ENCODE measurements around the gene FAM20A. TPM values are rescaled to one million over a fixed set of nuclear protein-coding genes. Genes with fewer than 3 reads are reported as not detected.

The FAM20A gene
- total and polyA plus RNA-seq, 8 donors: 11.4 to 81.3 (median 17.0) TPM; not detected in 1

DNA sequence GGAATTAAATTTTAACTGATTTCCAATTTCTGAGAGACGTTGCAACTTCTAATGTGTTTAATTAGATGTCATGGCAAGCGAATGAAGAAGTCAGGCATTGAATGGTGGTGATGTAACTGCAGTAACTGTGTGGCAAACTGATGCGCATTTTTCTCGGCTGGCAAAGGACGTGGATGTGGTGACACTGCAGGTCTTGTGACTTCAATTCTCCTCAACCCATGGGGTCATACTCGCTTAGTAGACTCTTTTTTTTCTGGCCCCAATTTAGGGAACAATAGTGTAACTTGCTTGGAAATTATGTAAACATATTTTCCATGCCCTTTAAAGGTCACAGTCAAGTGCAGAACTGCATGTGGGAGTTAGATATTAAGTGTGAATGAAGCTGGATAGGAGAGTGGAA lies 1.9 kb upstream of the FAM20A start:
- Histone ChIP-seq H3K9me3 (peaks cover 0 to 11% (median 5%) of the 10 kb centered on the region in 4 donors), H3K4me3 (no peak overlapping the region), H3K27ac (peak overlapping the region in 3 of 5 donors; percentile 85 to 92 (median 87)), H3K4me1 (peaks cover 23 to 49% (median 30%) of the 10 kb centered on the region in 4 donors), H3K36me3 (no peaks in the 10 kb centered on the region), H3K27me3 (peaks cover 0 to 28% (median 16%) of the 10 kb centered on the region in 3 donors)
- WGBS, 5 donors: 51 to 74% (median 65%) methylated on average over 6 of the region's 6 CpGs
- TF ChIP-seq POLR2AphosphoS5 (IDR thresholded peaks at IDR 0.05) (peak in 1 of 3 donors; percentile 6), EP300 (IDR thresholded peaks at IDR 0.05) (no peak)
- intact Hi-C loops (cut with DNase I; ENCODE audit: low total_unique reads): no loop called here
- peak in 1 of 2 donors; percentile 26 for DNase-seq

DNA sequence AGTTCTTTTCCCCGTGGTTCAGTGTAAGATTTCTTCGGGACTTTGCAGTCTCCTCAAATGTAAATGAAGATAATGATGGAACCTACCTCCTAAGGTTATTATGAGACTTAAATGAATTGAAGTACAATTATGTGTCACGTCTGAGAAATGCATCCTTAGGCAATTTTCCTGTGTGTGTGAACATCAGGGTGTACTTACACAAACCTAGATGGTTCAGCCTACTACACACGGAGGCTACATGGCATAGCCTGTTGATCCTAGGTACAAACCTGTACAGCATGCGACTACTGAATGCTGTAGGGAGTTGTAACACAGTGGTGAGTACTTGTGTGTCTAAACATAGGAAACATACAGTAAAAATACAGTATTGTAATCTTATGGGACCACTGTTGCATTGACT lies 1.1 kb upstream of the FAM20A start:
- H3K27me3 ChIP-seq: peaks cover 0 to 28% (median 16%) of the 10 kb centered on the region in 3 donors
- WGBS, 5 donors: 54 to 63% (median 58%) methylated on average over 5 of the region's 5 CpGs

GRCh38 chr17:68601565-68602288 lies 560 bp upstream of the FAM20A start:
- Histone ChIP-seq H3K9me3 (no peaks in the 10 kb centered on the region), H3K27ac (peak overlapping the region; percentile 83 to 92 (median 87)), H3K4me3 (peak overlapping the region; percentile 60 to 82 (median 64)), H3K27me3 (peaks cover 0 to 28% (median 16%) of the 10 kb centered on the region in 3 donors), H3K36me3 (no peaks in the 10 kb centered on the region), H3K4me1 (peaks cover 23 to 53% (median 36%) of the 10 kb centered on the region in 4 donors)
- intact Hi-C loops (cut with DNase I; ENCODE audit: low total_unique reads): no loop called here
- WGBS, 5 donors: 17 to 42% (median 32%) methylated on average over 6 of the region's 6 CpGs
- DNase-seq: peak in 1 of 2 donors; percentile 34
- TF ChIP-seq EP300 (IDR thresholded peaks at IDR 0.05) (no peak), POLR2AphosphoS5 (IDR thresholded peaks at IDR 0.05) (no peak), POLR2A (IDR thresholded peaks at IDR 0.05) (no peak)
- TF ChIP-seq, protein P1, sequence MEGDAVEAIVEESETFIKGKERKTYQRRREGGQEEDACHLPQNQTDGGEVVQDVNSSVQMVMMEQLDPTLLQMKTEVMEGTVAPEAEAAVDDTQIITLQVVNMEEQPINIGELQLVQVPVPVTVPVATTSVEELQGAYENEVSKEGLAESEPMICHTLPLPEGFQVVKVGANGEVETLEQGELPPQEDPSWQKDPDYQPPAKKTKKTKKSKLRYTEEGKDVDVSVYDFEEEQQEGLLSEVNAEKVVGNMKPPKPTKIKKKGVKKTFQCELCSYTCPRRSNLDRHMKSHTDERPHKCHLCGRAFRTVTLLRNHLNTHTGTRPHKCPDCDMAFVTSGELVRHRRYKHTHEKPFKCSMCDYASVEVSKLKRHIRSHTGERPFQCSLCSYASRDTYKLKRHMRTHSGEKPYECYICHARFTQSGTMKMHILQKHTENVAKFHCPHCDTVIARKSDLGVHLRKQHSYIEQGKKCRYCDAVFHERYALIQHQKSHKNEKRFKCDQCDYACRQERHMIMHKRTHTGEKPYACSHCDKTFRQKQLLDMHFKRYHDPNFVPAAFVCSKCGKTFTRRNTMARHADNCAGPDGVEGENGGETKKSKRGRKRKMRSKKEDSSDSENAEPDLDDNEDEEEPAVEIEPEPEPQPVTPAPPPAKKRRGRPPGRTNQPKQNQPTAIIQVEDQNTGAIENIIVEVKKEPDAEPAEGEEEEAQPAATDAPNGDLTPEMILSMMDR (IDR thresholded peaks at IDR 0.05): no peak

More for the DNA sequence above, 1.1 kb upstream of the FAM20A start:
- Histone ChIP-seq H3K36me3 (no peaks in the 10 kb centered on the region), H3K4me1 (peaks cover 23 to 53% (median 34%) of the 10 kb centered on the region in 4 donors), H3K4me3 (no peak overlapping the region), H3K27ac (peak overlapping the region; percentile 74 to 92 (median 85)), H3K9me3 (peaks cover 0 to 4% (median under 1%) of the 10 kb centered on the region in 4 donors)
- intact Hi-C loops (cut with DNase I; ENCODE audit: low total_unique reads): no loop called here
- TF ChIP-seq EP300 (IDR thresholded peaks at IDR 0.05): no peak
- TF ChIP-seq POLR2A (IDR thresholded peaks at IDR 0.05): no peak
- TF ChIP-seq, protein P1 (IDR thresholded peaks at IDR 0.05): no peak
- TF ChIP-seq POLR2AphosphoS5 (IDR thresholded peaks at IDR 0.05): no peak
- DNase-seq: no peak

- WGBS, 5 donors: 1 to 20% (median 1%) methylated on average over 1 to 88 of the region's 88 CpGs
- DNase-seq: peak; percentile 72 to 81
- peak overlapping the region; percentile 83 to 92 (median 87) for H3K27ac ChIP-seq
Measured at GRCh38 chr17:68600067-68600930, 868 bp downstream of the FAM20A start.

More at GRCh38 chr17:68600067-68600930, 868 bp downstream of the FAM20A start:
- Histone ChIP-seq H3K4me1 (peaks cover 23 to 61% (median 44%) of the 10 kb centered on the region in 4 donors), H3K27me3 (peaks cover 0 to 28% (median 16%) of the 10 kb centered on the region in 3 donors), H3K4me3 (peak overlapping the region; percentile 60 to 82 (median 64)), H3K9me3 (no peaks in the 10 kb centered on the region), H3K36me3 (no peaks in the 10 kb centered on the region)
- intact Hi-C loops (cut with DNase I; ENCODE audit: low total_unique reads): no loop called here
- TF ChIP-seq, protein P1 (IDR thresholded peaks at IDR 0.05): peak in 5 of 7 experiments; percentile 22 to 68 (median 44)
- TF ChIP-seq POLR2A (IDR thresholded peaks at IDR 0.05): no peak
- TF ChIP-seq EP300 (IDR thresholded peaks at IDR 0.05): no peak
- TF ChIP-seq POLR2AphosphoS5 (IDR thresholded peaks at IDR 0.05): peak in 1 of 3 donors; percentile 7
